ENCODE measurements around the gene NOTO.

Gene NOTO

GRCh38 chr2:73203055-73203681 is 794 bp downstream of the NOTO start:
- no peak for DNase-seq

GRCh38 chr2:73205611-73206010 is 3.2 kb downstream of the NOTO start:
- DNase-seq = no peak

DNA sequence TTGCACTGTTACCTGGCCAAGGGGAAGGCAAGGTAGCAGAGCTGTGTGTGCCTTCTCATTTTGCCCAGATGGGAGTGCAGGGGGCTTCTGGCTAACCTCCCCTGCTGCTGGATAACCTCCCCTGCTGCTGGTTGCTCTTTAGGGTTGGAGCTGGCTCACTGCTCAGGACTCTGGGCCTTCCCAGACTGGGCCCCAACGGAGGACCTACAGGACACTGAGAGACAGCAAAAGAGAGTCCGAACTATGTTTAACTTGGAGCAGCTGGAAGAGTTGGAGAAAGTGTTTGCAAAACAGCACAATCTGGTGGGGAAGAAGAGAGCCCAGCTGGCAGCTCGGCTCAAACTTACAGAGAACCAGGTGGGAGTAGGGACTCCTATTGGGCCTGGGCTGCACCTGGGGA is 5.9 kb downstream of the NOTO start:
- DNase-seq = no peak

DNA sequence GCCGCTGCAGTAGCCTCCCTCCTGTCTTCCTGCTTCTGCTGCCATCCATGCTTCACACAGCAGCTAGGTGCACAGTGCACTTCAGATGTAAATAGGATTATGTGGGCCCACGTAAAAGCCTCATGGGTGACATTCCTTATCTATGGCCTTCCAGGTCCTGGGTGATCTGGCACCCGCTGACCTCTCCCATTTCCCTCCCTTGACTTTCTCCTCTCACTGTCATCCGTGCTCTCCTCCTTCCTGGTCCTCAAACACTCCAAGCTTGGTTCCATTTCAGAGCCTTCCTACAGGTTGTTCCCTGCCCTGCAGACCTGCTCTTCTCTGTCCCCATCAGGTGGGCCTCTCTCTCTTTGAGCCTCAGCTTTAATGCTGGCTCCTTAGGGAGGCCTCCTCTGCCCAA is 7.6 kb downstream of the NOTO start:
- no peak for DNase-seq

DNA sequence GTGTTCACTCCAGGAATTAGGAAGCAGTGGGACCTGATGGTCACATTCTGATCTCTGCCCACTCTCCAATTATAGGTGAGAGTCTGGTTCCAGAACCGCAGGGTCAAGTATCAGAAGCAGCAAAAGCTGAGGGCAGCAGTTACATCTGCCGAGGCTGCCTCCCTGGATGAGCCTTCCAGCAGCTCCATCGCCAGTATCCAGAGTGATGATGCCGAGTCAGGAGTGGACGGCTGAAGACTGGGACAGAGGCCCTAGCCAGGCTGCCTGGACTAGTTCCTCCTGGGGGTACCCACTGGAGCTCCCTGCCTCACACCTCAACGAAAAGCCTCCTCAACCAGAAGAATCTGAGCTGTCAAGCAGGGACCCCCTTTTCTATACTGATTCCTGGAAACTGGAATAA is 8.3 kb downstream of the NOTO start:
- DNase-seq = no peak

- DNase-seq = no peak
Observed at GRCh38 chr2:73212098-73212447, 9.7 kb downstream of the NOTO start.

- DNase-seq = peak; percentile 73
Observed at GRCh38 chr2:73212448-73213176, 10.2 kb downstream of the NOTO start.

DNA sequence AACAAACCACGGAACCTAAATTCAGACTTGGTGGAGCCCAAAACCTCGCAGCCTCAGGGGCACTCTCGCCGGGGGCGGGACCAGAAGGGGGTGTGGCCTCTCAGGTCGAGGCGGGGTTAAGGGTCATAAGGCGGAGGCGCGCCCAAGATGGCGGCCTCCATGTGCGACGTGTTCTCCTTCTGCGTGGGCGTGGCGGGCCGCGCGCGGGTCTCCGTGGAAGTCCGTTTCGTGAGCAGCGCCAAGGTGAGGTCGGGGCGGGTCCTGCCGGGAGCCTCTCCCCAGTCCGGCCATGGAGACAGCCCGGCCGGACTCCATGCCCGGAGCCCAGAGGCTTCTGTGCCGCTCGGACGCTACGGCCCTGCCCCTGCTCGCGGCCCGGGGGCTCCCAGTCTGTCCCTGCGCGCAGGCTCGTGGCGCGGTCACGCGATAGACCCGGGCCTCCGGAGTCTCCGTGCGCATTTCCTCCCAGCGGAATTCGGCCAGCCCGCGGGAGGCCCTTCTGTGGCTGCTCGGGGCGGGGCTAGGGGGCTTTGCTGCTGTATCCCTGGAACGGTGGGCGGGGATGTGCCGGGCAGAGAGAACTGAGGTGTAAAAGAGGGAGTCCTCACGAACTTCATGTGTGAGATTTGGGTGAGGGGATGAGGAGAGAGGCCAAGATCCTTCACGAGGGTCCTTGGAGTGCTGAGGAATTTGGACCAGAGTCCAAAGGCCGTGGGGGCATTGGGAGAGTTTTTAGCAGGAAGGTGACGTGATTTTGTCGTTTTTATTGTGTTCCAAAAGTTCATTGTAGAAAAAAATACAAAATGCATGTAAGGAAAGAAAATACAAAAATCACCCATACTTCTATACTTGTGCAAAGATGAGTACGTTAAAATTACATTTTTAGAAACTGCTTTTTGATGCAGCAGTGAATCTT is 12.0 kb downstream of the NOTO start, which contains the start of gene SMYD5:
Gene SMYD5, plus strand, starts transcription at position 126 of the 916 bp plus-strand sequence. Its CDS starts 22 bp downstream, at position 148.
- peak; percentile 80 for DNase-seq

- no peak for DNase-seq
Observed at GRCh38 chr2:73215254-73215653, 12.9 kb downstream of the NOTO start.

GRCh38 chr2:73217160-73217559 is 14.8 kb downstream of the NOTO start:
- no peak for DNase-seq

DNA sequence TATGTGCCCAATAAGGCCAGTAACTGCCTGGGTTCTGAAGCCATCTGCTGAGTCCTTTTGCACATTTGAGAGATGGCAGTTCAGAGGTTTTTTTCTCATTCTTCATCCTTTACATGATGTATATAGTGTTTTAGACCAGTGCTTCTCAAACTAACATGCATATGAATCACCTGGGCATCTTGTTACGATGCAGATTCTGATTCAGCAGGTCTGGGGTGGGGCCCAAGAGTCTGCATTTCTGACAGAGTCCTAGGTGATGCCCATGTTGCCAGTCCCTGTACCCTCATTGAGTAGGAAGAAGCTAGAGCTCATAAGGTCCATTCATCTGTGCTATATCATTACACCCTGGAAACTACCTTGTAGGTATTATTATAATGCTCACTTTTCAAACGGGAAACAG is 15.5 kb downstream of the NOTO start:
- DNase-seq = no peak

- DNase-seq = no peak
Observed at GRCh38 chr2:73218298-73218697, 15.9 kb downstream of the NOTO start.

DNA sequence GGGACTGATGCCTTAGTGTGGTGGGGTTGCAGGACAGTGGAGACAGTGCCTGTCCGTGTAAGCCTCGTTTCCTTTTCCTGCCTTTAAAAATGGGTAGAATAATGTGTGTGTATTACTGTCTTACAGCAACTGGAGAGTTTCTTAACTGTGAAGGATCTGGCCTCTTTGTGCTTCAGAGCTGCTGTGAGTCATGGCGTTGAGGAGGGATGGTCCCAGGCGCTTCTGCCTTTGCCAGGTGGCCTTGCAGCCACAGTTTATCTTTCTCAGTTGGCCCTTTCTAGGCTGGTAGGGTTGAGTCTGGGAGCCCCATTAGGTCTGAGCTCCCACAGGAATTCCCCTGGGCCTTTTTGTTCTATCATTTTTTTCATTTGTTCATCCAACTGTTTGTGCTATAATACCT is 21.4 kb downstream of the NOTO start:
- no peak for DNase-seq

- DNase-seq = no peak
Observed at GRCh38 chr2:73225513-73226360, 23.4 kb downstream of the NOTO start.

DNA sequence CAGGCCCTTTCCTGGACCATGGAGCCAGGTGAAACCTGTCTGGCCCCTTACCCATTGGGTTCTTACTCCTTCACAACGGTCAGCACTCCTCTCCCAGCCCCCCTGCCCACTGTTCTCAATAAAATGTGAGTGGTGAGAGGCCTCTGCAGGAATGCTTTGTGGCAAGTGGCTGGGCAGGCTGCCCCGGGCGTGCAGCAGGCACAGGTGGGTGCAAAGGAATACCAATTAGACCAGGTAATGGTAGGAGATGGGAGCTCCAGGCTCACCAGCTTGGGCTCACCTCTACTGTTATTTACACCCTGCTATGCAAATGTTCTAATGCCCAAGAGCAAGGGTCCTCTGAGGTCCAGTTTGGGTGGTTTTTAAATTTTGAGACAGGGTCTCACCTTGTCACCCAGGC is 24.7 kb downstream of the NOTO start:
- DNase-seq = no peak

GRCh38 chr2:73228631-73229030 is 26.3 kb downstream of the NOTO start:
- DNase-seq = no peak

- no peak for DNase-seq
Observed at GRCh38 chr2:73232403-73233153, 30.2 kb downstream of the NOTO start.

GRCh38 chr2:73233154-73233931 is 31.0 kb downstream of the NOTO start, which contains the start of gene PRADC1:
TSS of gene PRADC1 (minus strand) at chr2:73233239. CDS start at chr2:73233160, 79 bp downstream.
- peak; percentile 100 for DNase-seq

DNA sequence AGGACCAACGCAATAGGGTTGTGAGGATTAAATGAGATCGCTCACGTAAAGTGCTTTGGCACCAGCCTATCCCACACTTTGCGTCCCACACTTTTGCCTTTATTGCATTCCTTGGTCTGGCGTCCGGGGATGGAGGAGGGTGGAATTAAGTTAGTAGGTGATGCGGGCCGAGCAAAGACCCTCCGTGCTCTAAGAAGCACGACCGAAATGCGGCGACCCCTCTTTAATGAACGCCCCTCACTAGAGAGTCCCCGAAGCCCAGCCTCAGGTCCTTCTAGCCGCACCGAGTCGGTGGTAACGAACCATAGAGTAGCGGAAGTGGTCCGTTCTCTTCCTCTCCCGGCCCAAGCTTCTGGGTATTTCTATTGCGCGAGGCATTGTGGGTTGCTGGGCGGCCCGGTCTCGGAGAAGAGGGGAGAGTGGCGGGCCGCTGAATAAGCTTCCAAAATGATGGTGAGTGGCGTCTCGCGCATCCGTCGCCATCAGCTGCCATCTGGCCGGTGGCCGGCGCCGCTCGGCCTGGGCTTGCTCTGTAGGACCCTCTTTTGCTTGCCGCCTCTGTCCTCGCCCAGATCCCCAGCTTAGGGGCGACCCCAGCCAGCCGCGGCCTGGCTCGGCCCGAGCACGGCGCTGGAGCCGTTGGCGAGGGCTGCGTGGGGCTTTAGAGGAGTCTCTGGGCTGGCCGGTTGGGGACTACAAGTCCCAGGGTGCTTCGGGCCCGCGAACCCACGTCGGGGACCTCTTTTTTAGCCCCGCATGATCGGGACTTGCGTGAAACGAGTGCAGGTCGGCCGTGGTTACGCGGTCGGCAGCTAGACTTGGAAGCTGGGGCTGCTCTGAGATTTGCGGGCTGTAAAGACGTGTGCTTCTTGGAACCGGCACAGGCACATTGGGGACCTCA is 31.8 kb downstream of the NOTO start, which contains the start of gene CCT7:
Gene CCT7, plus strand, starts transcription at position 377 of the 901 bp plus-strand sequence. Its CDS starts 71 bp downstream, at position 448.
- DNase-seq = peak; percentile 95

All from midbrain (tissue), 1 donor.